Osteoblast (primary cell): Measurements from ENCODE around the gene PLPP1. TPM values are rescaled to one million over a fixed set of nuclear protein-coding genes. Genes with fewer than 3 reads are reported as not detected.

Experiments
- DNase-seq: peaks from one replicate; pipeline ENCODE4 v3.0.0; 2011; ENCODE audit warnings: low spot score, mixed read lengths; ENCODE audit not compliant: insufficient read length; ENCODE audit errors: missing footprints
- H2AFZ ChIP-seq: 2 replicates; pipeline ENCODE4 v1.6.0; 2011; ENCODE audit warnings: mild to moderate bottlenecking, low read length
- H3K27ac ChIP-seq: 2 replicates; pipeline ENCODE4 v1.5.1; 2011; ENCODE audit warnings: mild to moderate bottlenecking, low read depth, low read length, moderate library complexity
- H3K27me3 ChIP-seq: 2 replicates; pipeline ENCODE4 v1.6.0; 2012; ENCODE audit warnings: mild to moderate bottlenecking, control low read depth, inconsistent platforms, low read length, moderate library complexity; ENCODE audit not compliant: insufficient read depth
- H3K36me3 ChIP-seq: 2 replicates; pipeline ENCODE4 v1.5.1; 2011; ENCODE audit warnings: mild to moderate bottlenecking, low read length, control low read depth, moderate library complexity; ENCODE audit not compliant: insufficient read depth
- H3K4me1 ChIP-seq: 2 replicates; pipeline ENCODE4 v1.5.1; 2011; ENCODE audit warnings: mild to moderate bottlenecking, low read length, control low read depth, moderate library complexity; ENCODE audit not compliant: insufficient read depth
- H3K4me2 ChIP-seq: 2 replicates; pipeline ENCODE4 v1.6.0; 2011; ENCODE audit warnings: mild to moderate bottlenecking, low read length; ENCODE audit not compliant: insufficient read depth
- H3K4me3 ChIP-seq: fragments of 200-600 bp; sonication (generic); 3 replicates; pipeline ENCODE4 v1.5.1; 2012; ENCODE audit warnings: mild to moderate bottlenecking, low read length, inconsistent platforms; ENCODE audit not compliant: insufficient read depth
- H3K79me2 ChIP-seq: 2 replicates; pipeline ENCODE4 v1.6.0; 2012; ENCODE audit warnings: mild to moderate bottlenecking, low read length, control low read depth, inconsistent platforms; ENCODE audit not compliant: insufficient read depth
- H3K9me3 ChIP-seq: 2 replicates; pipeline ENCODE4 v1.5.1; 2011; ENCODE audit warnings: low read depth, low read length, control low read depth
- H4K20me1 ChIP-seq: 2 replicates; pipeline ENCODE4 v1.6.0; 2012; ENCODE audit warnings: mild to moderate bottlenecking, low read length, control low read depth; ENCODE audit not compliant: insufficient read depth
- total RNA-seq: library from RNA; depleted of rRNA; stranded (reverse); fragments of >200 nt; gene quantifications from 2 replicates; pipeline ENCODE4 v1.2.3, GENCODE V29; 2012
- TF ChIP-seq, protein P1 (sequence below): IDR thresholded peaks from 2 replicates; pipeline ENCODE4 v1.5.1; 2011; ENCODE audit warnings: mild to moderate bottlenecking, low read depth, low read length, moderate library complexity; ENCODE audit errors: extremely low read depth

Gene PLPP1
- total RNA-seq, 1 donor, result 69.8 TPM

DNA sequence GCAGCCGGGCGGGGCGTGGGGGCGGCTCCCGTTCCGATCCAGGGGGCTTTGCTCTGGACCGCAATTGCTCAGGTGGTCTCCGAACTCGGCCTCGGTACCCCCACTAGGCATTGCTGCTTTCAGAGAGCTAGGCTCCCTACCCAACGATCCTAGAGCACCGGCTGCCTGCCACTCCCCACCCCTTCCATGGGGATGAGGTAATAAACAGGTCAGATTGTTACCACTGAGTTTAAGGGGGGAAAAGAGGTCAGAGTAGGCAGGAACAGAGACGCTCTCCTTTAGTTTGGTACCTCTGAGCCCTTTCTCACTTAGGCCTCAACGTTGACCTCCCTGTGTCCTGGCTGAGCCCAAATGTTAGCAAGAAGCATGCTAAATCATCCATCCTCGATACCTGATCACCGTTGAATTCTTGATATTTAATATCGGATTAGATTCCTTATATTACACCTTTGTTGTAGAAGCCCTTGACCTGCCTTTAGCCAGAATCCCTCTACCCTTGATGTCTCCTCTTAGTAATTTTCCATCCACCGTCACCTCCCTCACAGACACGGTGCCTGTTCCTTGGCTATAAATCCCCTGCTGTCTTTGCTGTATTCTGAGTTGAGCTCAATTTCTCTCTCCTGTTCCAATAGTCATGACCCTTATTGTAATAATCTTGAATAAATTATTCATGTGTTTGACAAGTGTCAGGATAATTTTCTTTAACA, 588 bp upstream of the PLPP1 start:
- H4K20me1 ChIP-seq, result peaks cover 8% of the 10 kb centered on the region
- peaks cover 8% of the 10 kb centered on the region for H3K4me1 ChIP-seq
- H3K4me3 ChIP-seq, result peak overlapping the region; percentile 90
- TF ChIP-seq, protein P1, sequence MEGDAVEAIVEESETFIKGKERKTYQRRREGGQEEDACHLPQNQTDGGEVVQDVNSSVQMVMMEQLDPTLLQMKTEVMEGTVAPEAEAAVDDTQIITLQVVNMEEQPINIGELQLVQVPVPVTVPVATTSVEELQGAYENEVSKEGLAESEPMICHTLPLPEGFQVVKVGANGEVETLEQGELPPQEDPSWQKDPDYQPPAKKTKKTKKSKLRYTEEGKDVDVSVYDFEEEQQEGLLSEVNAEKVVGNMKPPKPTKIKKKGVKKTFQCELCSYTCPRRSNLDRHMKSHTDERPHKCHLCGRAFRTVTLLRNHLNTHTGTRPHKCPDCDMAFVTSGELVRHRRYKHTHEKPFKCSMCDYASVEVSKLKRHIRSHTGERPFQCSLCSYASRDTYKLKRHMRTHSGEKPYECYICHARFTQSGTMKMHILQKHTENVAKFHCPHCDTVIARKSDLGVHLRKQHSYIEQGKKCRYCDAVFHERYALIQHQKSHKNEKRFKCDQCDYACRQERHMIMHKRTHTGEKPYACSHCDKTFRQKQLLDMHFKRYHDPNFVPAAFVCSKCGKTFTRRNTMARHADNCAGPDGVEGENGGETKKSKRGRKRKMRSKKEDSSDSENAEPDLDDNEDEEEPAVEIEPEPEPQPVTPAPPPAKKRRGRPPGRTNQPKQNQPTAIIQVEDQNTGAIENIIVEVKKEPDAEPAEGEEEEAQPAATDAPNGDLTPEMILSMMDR, result no peak
- H3K36me3 ChIP-seq, result no peaks in the 10 kb centered on the region
- no peaks in the 10 kb centered on the region for H3K27me3 ChIP-seq
- peak overlapping the region; percentile 93 for H3K4me2 ChIP-seq
- H3K9me3 ChIP-seq, result no peaks in the 10 kb centered on the region
- H2AFZ ChIP-seq, result peak overlapping the region; percentile 96
- H3K79me2 ChIP-seq, result peaks cover 34% of the 10 kb centered on the region
- peak; percentile 47 for DNase-seq
- H3K27ac ChIP-seq, result peak overlapping the region; percentile 40

- Histone ChIP-seq H3K36me3 (no peaks in the 10 kb centered on the region), H3K4me2 (peak overlapping the region; percentile 93), H3K4me3 (peak overlapping the region; percentile 90), H4K20me1 (peaks cover 8% of the 10 kb centered on the region), H3K27me3 (no peaks in the 10 kb centered on the region), H3K79me2 (peaks cover 34% of the 10 kb centered on the region), H3K27ac (peak overlapping the region; percentile 72), H3K9me3 (no peaks in the 10 kb centered on the region), H3K4me1 (peaks cover 8% of the 10 kb centered on the region), H2AFZ (peak overlapping the region; percentile 96)
- DNase-seq, result no peak
- TF ChIP-seq, protein P1, result no peak
Measured at GRCh38 chr5:55533521-55534435, 986 bp downstream of the PLPP1 start.

DNA sequence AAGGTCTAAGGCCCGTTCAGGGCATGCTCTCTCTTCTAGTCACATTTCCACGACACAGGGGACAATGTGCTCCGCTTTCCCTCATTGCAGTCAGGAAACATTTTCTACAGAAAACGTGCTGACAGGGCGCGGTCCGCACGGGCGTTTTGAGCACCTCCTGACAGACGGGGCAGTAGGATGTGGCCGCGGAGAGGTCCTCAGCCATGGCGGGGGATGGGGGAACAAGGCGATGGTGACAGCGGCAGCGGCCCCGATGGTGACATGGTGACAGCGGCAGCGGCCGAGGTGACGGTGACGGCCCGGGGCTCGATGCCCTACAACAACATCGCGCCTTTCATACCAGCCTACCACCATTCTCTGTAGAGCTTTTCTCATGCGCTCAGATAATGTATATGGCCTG, 4.1 kb downstream of the PLPP1 start:
- Histone ChIP-seq H3K4me3 (no peak overlapping the region), H3K27me3 (no peaks in the 10 kb centered on the region), H4K20me1 (peaks cover 8% of the 10 kb centered on the region), H2AFZ (no peak overlapping the region), H3K4me1 (peaks cover 8% of the 10 kb centered on the region), H3K4me2 (no peak overlapping the region), H3K9me3 (no peaks in the 10 kb centered on the region), H3K79me2 (peaks cover 41% of the 10 kb centered on the region), H3K27ac (no peak overlapping the region), H3K36me3 (no peaks in the 10 kb centered on the region)
- TF ChIP-seq, protein P1, result no peak
- DNase-seq, result no peak

DNA sequence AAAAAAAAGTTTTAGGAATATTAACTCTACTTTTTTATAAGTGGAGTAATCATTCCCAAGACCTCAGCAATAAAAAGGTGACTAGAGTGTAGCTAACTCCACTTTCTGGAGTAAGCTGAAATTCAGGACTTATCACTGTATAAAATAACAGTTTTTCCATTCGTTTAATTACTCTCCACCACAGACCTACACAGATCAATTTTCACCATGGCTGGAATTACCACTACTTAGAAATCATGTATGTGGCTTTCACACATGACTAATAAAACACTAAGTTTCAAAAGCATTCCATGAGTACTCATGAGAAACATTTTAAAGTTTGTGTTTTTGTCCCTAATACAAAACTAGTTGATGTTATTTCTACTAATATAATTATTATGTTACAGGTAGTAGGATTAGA, 9.9 kb downstream of the PLPP1 start:
- Histone ChIP-seq H3K4me2 (no peak overlapping the region), H3K27me3 (no peaks in the 10 kb centered on the region), H3K4me3 (no peak overlapping the region), H3K4me1 (no peaks in the 10 kb centered on the region), H3K79me2 (peaks cover 15% of the 10 kb centered on the region), H3K9me3 (no peaks in the 10 kb centered on the region), H4K20me1 (no peaks in the 10 kb centered on the region), H3K27ac (no peak overlapping the region), H2AFZ (no peak overlapping the region), H3K36me3 (no peaks in the 10 kb centered on the region)
- no peak for DNase-seq
- TF ChIP-seq, protein P1, result no peak
